ENCODE data around the gene EPHA2. TPM values are rescaled to one million over a fixed set of nuclear protein-coding genes. Genes with fewer than 3 reads are reported as not detected.

EPHA2 gene
- total and polyA plus RNA-seq, 2 donors (not counting 3 experiments of a cell fraction or from before 2014, with no cell fraction given) = 141 to 147 TPM

DNA sequence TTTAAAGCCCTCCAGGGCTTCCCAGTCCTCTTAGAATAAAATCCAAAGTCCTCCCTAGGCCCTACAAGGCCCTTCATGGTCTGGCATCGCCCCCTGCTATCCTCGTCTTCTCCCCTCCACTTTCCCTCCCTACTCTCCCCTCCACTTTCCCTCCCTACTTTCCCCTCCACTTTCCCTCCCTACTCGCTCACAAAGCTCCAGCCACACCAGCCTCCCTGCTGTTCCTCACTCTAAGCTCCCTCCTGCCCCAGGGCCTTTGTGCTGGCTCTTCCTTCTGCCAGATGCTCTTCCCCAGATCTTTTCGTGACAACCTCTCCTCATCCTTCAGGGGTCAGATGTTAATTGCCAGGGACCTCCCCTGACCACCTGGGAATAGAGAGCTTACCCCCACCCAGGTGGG lies 43.8 kb upstream of the EPHA2 start:
- no peak overlapping the region for H3K4me3 ChIP-seq (replicated peaks in 1 of 3; ENCODE audit: insufficient read depth in 1 of 3, low read depth in 1 of 3, low read length in 3 of 3)
- no peak overlapping the region for H3K4me2 ChIP-seq (ENCODE audit: insufficient read depth, low read length)
- H3K27me3 ChIP-seq (ENCODE audit: control insufficient read depth in 2 of 2, insufficient read depth in 2 of 2, low read length in 2 of 2) = no peaks in the 10 kb centered on the region
- no peaks in the 10 kb centered on the region for H3K36me3 ChIP-seq (ENCODE audit: control insufficient read depth in 2 of 2, extremely low read depth in 1 of 2, insufficient read depth in 2 of 2, low read length in 2 of 2)
- TF ChIP-seq EZH2 (IDR thresholded peaks at IDR 0.05; ENCODE audit: borderline replicate concordance, low read depth, low read length, severe bottlenecking) (no peak), GATA2 (IDR thresholded peaks at IDR 0.05; ENCODE audit: insufficient read depth, insufficient read length, low read depth, low read length) (no peak), POLR2A (IDR thresholded peaks at IDR 0.05; ENCODE audit: low read depth, low read length) (no peak), FOS (IDR thresholded peaks at IDR 0.05; ENCODE audit: borderline replicate concordance, insufficient read depth, low read length) (no peak), MAX (IDR thresholded peaks at IDR 0.05; ENCODE audit: insufficient read depth, insufficient read length) (no peak), MYC (IDR thresholded peaks at IDR 0.05; ENCODE audit: low read depth, low read length) (no peak), POLR2AphosphoS5 (IDR thresholded peaks at IDR 0.05; ENCODE audit: insufficient read depth, low read depth, low read length) (no peak), JUN (IDR thresholded peaks at IDR 0.05; ENCODE audit: borderline replicate concordance, insufficient read depth, insufficient read length, low read depth) (no peak)
- TF ChIP-seq, protein P1, sequence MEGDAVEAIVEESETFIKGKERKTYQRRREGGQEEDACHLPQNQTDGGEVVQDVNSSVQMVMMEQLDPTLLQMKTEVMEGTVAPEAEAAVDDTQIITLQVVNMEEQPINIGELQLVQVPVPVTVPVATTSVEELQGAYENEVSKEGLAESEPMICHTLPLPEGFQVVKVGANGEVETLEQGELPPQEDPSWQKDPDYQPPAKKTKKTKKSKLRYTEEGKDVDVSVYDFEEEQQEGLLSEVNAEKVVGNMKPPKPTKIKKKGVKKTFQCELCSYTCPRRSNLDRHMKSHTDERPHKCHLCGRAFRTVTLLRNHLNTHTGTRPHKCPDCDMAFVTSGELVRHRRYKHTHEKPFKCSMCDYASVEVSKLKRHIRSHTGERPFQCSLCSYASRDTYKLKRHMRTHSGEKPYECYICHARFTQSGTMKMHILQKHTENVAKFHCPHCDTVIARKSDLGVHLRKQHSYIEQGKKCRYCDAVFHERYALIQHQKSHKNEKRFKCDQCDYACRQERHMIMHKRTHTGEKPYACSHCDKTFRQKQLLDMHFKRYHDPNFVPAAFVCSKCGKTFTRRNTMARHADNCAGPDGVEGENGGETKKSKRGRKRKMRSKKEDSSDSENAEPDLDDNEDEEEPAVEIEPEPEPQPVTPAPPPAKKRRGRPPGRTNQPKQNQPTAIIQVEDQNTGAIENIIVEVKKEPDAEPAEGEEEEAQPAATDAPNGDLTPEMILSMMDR (IDR thresholded peaks at IDR 0.05; ENCODE audit: extremely low read depth in 1 of 2, insufficient read depth in 1 of 2, low read depth in 1 of 2, low read length in 2 of 2) = no peak
- CTCF ChIA-PET = interaction anchor here (0.7 to 2.1 kb wide), 3 partner anchors 9 to 164 kb away, joined by 3 to 10 read pairs (median 3); no protein-coding TSS in a partner anchor
- no peaks in the 10 kb centered on the region for H3K9me1 ChIP-seq (replicated peaks; ENCODE audit: control insufficient read depth, extremely low read depth, insufficient read depth, low read length)
- H2AFZ ChIP-seq (ENCODE audit: low read depth, low read length) = no peak overlapping the region
- BruUV-seq (replicated peaks) = no TSS peak
- no peak for FAIRE-seq
- H3K79me2 ChIP-seq (ENCODE audit: control insufficient read depth, insufficient read depth, low read length) = no peaks in the 10 kb centered on the region
- H4K20me1 ChIP-seq (replicated peaks; ENCODE audit: control insufficient read depth, extremely low read depth, insufficient read depth, low read length) = no peaks in the 10 kb centered on the region
- no peak for DNase-seq (ENCODE audit: low read depth, low spot score)
- intact Hi-C loops (cut with micrococcal nuclease) = loop anchor here (10.0 kb wide), 1 partner anchor 245 kb away; the partner anchor contains the start of gene NECAP2
- H3K4me1 ChIP-seq (ENCODE audit: control insufficient read depth, extremely low read depth, insufficient read depth, low read length) = no peaks in the 10 kb centered on the region
- no peak overlapping the region for H3K27ac ChIP-seq (ENCODE audit: insufficient read depth, low read depth, low read length)
- H3K9me3 ChIP-seq (replicated peaks; ENCODE audit: control insufficient read depth, insufficient read depth, low read length) = no peaks in the 10 kb centered on the region
- no peak overlapping the region for H3K9ac ChIP-seq (replicated peaks; ENCODE audit: extremely low read depth, insufficient read depth, low read length)
- dilution Hi-C loops (cut with MboI; ENCODE audit: extremely low pct_ligation_motif_present, low sequenced_read_pairs) = no loop called here
- POLR2A ChIA-PET = interaction anchor here (0.6 kb wide), 1 partner anchor 134 kb away, joined by 8 read pairs; no protein-coding TSS in a partner anchor

Data from endothelial cell of umbilical vein (primary cell).